Measurements from ENCODE around the gene CORO2A.

- TF ChIP-seq CTCF (IDR thresholded peaks at IDR 0.05) = no peak
- TF ChIP-seq POLR2AphosphoS5 (IDR thresholded peaks at IDR 0.05) = no peak
- no peak for TF ChIP-seq POLR2A (IDR thresholded peaks at IDR 0.05; ENCODE audit: low read depth)
These were observed 10.7 kb downstream of the CORO2A start for GRCh38 chr9:98181746-98182068.

Data from esophagus muscularis mucosa (tissue), 3 donors.